ENCODE data around the gene HDC. TPM values are rescaled to one million over a fixed set of nuclear protein-coding genes. Genes with fewer than 3 reads are reported as not detected.

The HDC gene
- total and polyA plus RNA-seq, 3 experiments from 2014 or later: 0.15 TPM; not detected in 2

- Histone ChIP-seq H3K27me3 (ENCODE audit: insufficient read depth, low read length, poor library complexity, severe bottlenecking) (no peaks in the 10 kb centered on the region), H3K9me3 (ENCODE audit: low read length) (no peaks in the 10 kb centered on the region), H3K36me3 (ENCODE audit: insufficient read depth, low read length) (no peaks in the 10 kb centered on the region), H3K27ac (ENCODE audit: low read depth, low read length) (no peak overlapping the region), H3K4me1 (ENCODE audit: insufficient read depth, low read length) (no peaks in the 10 kb centered on the region), H3K4me3 (ENCODE audit: low read length) (no peak overlapping the region)
- ChIA-PET CTCF (no interaction called here), POLR2A (interaction anchor here (0.6 kb wide), 1 partner anchor 232 kb away, joined by 3 read pairs; the partner anchor contains the start of gene USP8)
- Mint-ChIP-seq H3K4me3 (no peak overlapping the region), H3K27me3 (no peaks in the 10 kb centered on the region), H3K9me3 (no peaks in the 10 kb centered on the region), H3K36me3 (peaks cover 0 to 5% (median 1%) of the 10 kb centered on the region in 3 donors), H3K4me1 (no peaks in the 10 kb centered on the region), H3K27ac (no peak overlapping the region)
- no peak for DNase-seq
Observed at GRCh38 chr15:50192164-50192563, 73.4 kb downstream of the HDC start.

Other genes with a start within 250 kb of the HDC start
- gene ATP8B4, start 146.5 kb downstream of the HDC start, total RNA-seq: 1 to 10 TPM; 8.5 to 8.9 TPM
- 0.23 TPM for gene ATP8B4, start 146.5 kb downstream of the HDC start, polyA plus RNA-seq
- gene SLC27A2, start 83.5 kb downstream of the HDC start, total RNA-seq: 10 to 100 TPM; 16.6 to 18.6 TPM
- gene SLC27A2, start 83.5 kb downstream of the HDC start, polyA plus RNA-seq: 3.0 TPM
- gene GABPB1, start 89.5 kb upstream of the HDC start, total RNA-seq: 10 to 100 TPM; 45.7 to 46.5 TPM
- 22.5 TPM for gene GABPB1, start 89.5 kb upstream of the HDC start, polyA plus RNA-seq
- gene USP8, start 158.7 kb upstream of the HDC start, total RNA-seq: 10 to 100 TPM; 54.0 to 59.8 TPM
- 64.1 TPM for gene USP8, start 158.7 kb upstream of the HDC start, polyA plus RNA-seq